DMS79 treated with DMSO at 0.1 percent for 48 hours (cell line): ENCODE measurements around the gene GNB1.
"Not testable (repeated sequence)": the region's sequence is repeated elsewhere in the genome, so short reads cannot be mapped to it uniquely, and the experiment has no call there.

Experiments used
- DNase-seq: peaks from one replicate; lab custom pipeline; 2025; lab: John Stamatoyannopoulos, UW

The GNB1 gene

GRCh38 chr1:1859970-1860697 is 30.8 kb downstream of the GNB1 start:
- DNase-seq = not testable (repeated sequence)

GRCh38 chr1:1858382-1859086 is 32.4 kb downstream of the GNB1 start:
- DNase-seq = no peak

- no peak for DNase-seq
These were observed 33.7 kb downstream of the GNB1 start for GRCh38 chr1:1857096-1857703.

- DNase-seq = not testable (repeated sequence)
These were observed 34.7 kb downstream of the GNB1 start for GRCh38 chr1:1856161-1856560.

- DNase-seq = no peak
These were observed 37.2 kb downstream of the GNB1 start for GRCh38 chr1:1853593-1854257.

GRCh38 chr1:1852619-1853414 is 38.1 kb downstream of the GNB1 start:
- DNase-seq = no peak

GRCh38 chr1:1847890-1848289 is 43.0 kb downstream of the GNB1 start:
- DNase-seq = no peak

GRCh38 chr1:1847061-1847850 is 43.6 kb downstream of the GNB1 start:
- DNase-seq = no peak

GRCh38 chr1:1846386-1846918 is 44.4 kb downstream of the GNB1 start:
- DNase-seq = no peak

- peak; percentile 92 for DNase-seq
These were observed 48.3 kb downstream of the GNB1 start for GRCh38 chr1:1842360-1843146.

- no peak for DNase-seq
These were observed 49.3 kb downstream of the GNB1 start for GRCh38 chr1:1841575-1841995.

- no peak for DNase-seq
These were observed 51.4 kb downstream of the GNB1 start for GRCh38 chr1:1839311-1839965.

GRCh38 chr1:1836119-1836518 is 54.8 kb downstream of the GNB1 start:
- no peak for DNase-seq

GRCh38 chr1:1835546-1835945 is 55.3 kb downstream of the GNB1 start:
- DNase-seq = no peak

- DNase-seq = no peak
These were observed 57.0 kb downstream of the GNB1 start for GRCh38 chr1:1833916-1834325.

GRCh38 chr1:1833456-1833855 is 57.4 kb downstream of the GNB1 start:
- DNase-seq = no peak

GRCh38 chr1:1832820-1833219 is 58.1 kb downstream of the GNB1 start:
- no peak for DNase-seq

- no peak for DNase-seq
These were observed 58.7 kb downstream of the GNB1 start for GRCh38 chr1:1832166-1832565.

GRCh38 chr1:1827089-1827848 is 63.6 kb downstream of the GNB1 start:
- no peak for DNase-seq
